ENCODE results near the gene HOXA7. TPM values are rescaled to one million over a fixed set of nuclear protein-coding genes. Genes with fewer than 3 reads are reported as not detected.

HOXA7 gene
- total and polyA plus RNA-seq, 2 of the 8 experiments (the other 6 are each of a cell fraction or from before 2014, with no cell fraction given), result 0.03 TPM; not detected in 1

- Histone ChIP-seq H3K27me3 (replicated peaks in 1 of 4; ENCODE audit: control insufficient read depth in 3 of 4, extremely low read depth in 1 of 4, insufficient read depth in 3 of 4, low read length in 3 of 4) (peaks cover 100% of the 10 kb centered on the region in 4 experiments), H3K4me2 (ENCODE audit: insufficient read depth in 1 of 2, low read depth in 2 of 2, low read length in 2 of 2) (no peak overlapping the region), H3K9ac (replicated peaks in 1 of 4; ENCODE audit: extremely low read depth in 1 of 4, low read depth in 3 of 4, low read length in 3 of 4) (no peak overlapping the region), H4K20me1 (replicated peaks in 1 of 2; ENCODE audit: control insufficient read depth in 1 of 2, insufficient read depth in 2 of 2, low read length in 2 of 2) (peaks cover 20 to 30% of the 10 kb centered on the region in 2 experiments), H3K79me1 (ENCODE audit: low read depth, low read length) (no peaks in the 10 kb centered on the region), H3K79me2 (ENCODE audit: control insufficient read depth in 1 of 2, insufficient read depth in 2 of 2, low read length in 2 of 2) (no peaks in the 10 kb centered on the region), H4K91ac (replicated peaks; ENCODE audit: insufficient read length, low read length) (no peak overlapping the region), H4K5ac (ENCODE audit: insufficient read length, low read depth, low read length) (no peak overlapping the region), H4K8ac (ENCODE audit: extremely low read depth, insufficient read depth, low read length) (no peak overlapping the region), H3K18ac (ENCODE audit: extremely low read depth, low read length) (no peak overlapping the region), H3K9me3 (ENCODE audit: insufficient read depth in 2 of 2, low read depth in 1 of 2, low read length in 1 of 2) (peaks cover 0 to 4% of the 10 kb centered on the region in 2 experiments; a peak in 1 of 4 replicates), H2BK120ac (replicated peaks; ENCODE audit: low read depth, low read length) (no peak overlapping the region), H2AK5ac (ENCODE audit: low read depth, low read length) (no peak overlapping the region; the same call in 1 of the 2 replicates), H3K4me1 (replicated peaks in 1 of 4; ENCODE audit: control insufficient read depth in 3 of 4, insufficient read depth in 4 of 4, low read length in 3 of 4) (0 out of 7 replicates have a peak, but pooled peaks cover 0 to 2% (median under 1%) of the 10 kb centered on the region in 4 experiments), H3K4ac (replicated peaks; ENCODE audit: insufficient read length, low read depth, low read length) (no peak overlapping the region), H3K36me3 (ENCODE audit: control insufficient read depth in 2 of 4, insufficient read depth in 4 of 4, low read length in 3 of 4) (peaks cover 0 to 4% (median 0%) of the 10 kb centered on the region in 4 experiments; a peak in 1 of 8 replicates), H2BK5ac (ENCODE audit: low read depth, low read length) (no peak overlapping the region), H3K27ac (ENCODE audit: low read depth, low read length) (no peak overlapping the region), H2BK20ac (ENCODE audit: low read length) (no peak overlapping the region), H2BK15ac (ENCODE audit: low read length) (no peak overlapping the region), H3K23ac (ENCODE audit: insufficient read length) (no peak overlapping the region), H2BK12ac (ENCODE audit: low read depth, low read length) (peak overlapping the region; percentile 35; the same call in 1 of the 2 replicates), H3K56ac (replicated peaks; ENCODE audit: insufficient read length, low read depth, low read length) (no peak overlapping the region), H2AFZ (ENCODE audit: low read length) (no peak overlapping the region), H3K14ac (ENCODE audit: insufficient read length) (no peak overlapping the region), H3K4me3 (ENCODE audit: extremely low read depth in 1 of 4, insufficient read depth in 2 of 4, low read depth in 3 of 4, low read length in 4 of 4) (no peak overlapping the region), H3K23me2 (ENCODE audit: low read depth, low read length) (no peaks in the 10 kb centered on the region; the same call in 1 of the 2 replicates)
- TF ChIP-seq SUZ12 (IDR thresholded peaks at IDR 0.05; ENCODE audit: low read length) (peak; percentile 19; the same call in 1 of the 2 replicates), EP300 (IDR thresholded peaks at IDR 0.05; ENCODE audit: borderline replicate concordance in 1 of 2, low read depth in 2 of 2, low read length in 2 of 2) (no peak), ASH2L (IDR thresholded peaks at IDR 0.05; ENCODE audit: low read length) (no peak), RNF2 (IDR thresholded peaks at IDR 0.05; ENCODE audit: borderline replicate concordance, low read depth, low read length, missing control alignments, poor library complexity, severe bottlenecking) (peak; percentile 51), NRF1 (IDR thresholded peaks at IDR 0.05; ENCODE audit: low read depth, low read length) (no peak)
- 45% methylated on average over 8 of the region's 8 CpGs; no CpG with 5 or more reads in 1 of the 2 experiments for WGBS, 2 experiments (ENCODE audit: extremely low coverage in 1 of 2, insufficient coverage in 1 of 2, insufficient read length in 1 of 2, insufficient replicate concordance in 2 of 2, low coverage in 1 of 2, low lambda C conversion rate in 2 of 2, missing lambda C conversion rate in 1 of 2)
- ChIA-PET CTCF (ENCODE audit: partially characterized antibody) (interaction anchor here (1.0 to 1.1 kb wide), 3 partner anchors 19 to 36 kb away, joined by 3 read pairs; no protein-coding TSS in a partner anchor), POLR2A (ENCODE audit: partially characterized antibody) (no interaction called here)
- FAIRE-seq, result no peak
- no peak for DNase-seq (ENCODE audit: low read depth in 1 of 2, low spot score in 2 of 2)
These were observed 31.4 kb downstream of the HOXA7 start for GRCh38 chr7:27124902-27125689.

All from H1 (cell line).